ENCODE measurements around the gene BBS5.

BBS5 gene

GRCh38 chr2:169462896-169463695 is 16.2 kb upstream of the BBS5 start:
- no peaks in the 10 kb centered on the region for H3K79me2 ChIP-seq (ENCODE audit: insufficient read depth, low read length)
- H3K9me3 ChIP-seq (ENCODE audit: insufficient read depth, low read length) = no peaks in the 10 kb centered on the region
- no peaks in the 10 kb centered on the region for H3K36me3 ChIP-seq (ENCODE audit: low read length)
- no peaks in the 10 kb centered on the region for H3K27me3 ChIP-seq (ENCODE audit: low read length)
- peaks cover 6% of the 10 kb centered on the region for H3F3A ChIP-seq (ENCODE audit: insufficient read depth)
- no peaks in the 10 kb centered on the region for H3K9me2 ChIP-seq (replicated peaks; ENCODE audit: insufficient read depth, low read length)
- TF ChIP-seq EZH2phosphoT487 (conservative IDR thresholded peaks at IDR 0.05; ENCODE audit: low read length) (no peak), CTCF (IDR thresholded peaks at IDR 0.05; ENCODE audit: insufficient read depth, low read length, poor library complexity, severe bottlenecking) (no peak)
- H3K9ac ChIP-seq (ENCODE audit: low read length) = no peak overlapping the region
- H3K4me3 ChIP-seq (ENCODE audit: insufficient read depth, low read length, poor library complexity, severe bottlenecking) = no peak overlapping the region
- no peak overlapping the region for H2AFZ ChIP-seq (ENCODE audit: low read depth, low read length, severe bottlenecking)
- no peak overlapping the region for H3K4me2 ChIP-seq (ENCODE audit: low read depth, low read length, poor library complexity, severe bottlenecking)
- no peaks in the 10 kb centered on the region for H4K20me1 ChIP-seq (ENCODE audit: low read depth, low read length)
- H3K27ac ChIP-seq (ENCODE audit: low read depth, low read length) = no peak overlapping the region

- Histone ChIP-seq H3K9me3 (ENCODE audit: insufficient read depth, low read length) (no peaks in the 10 kb centered on the region), H3K79me2 (ENCODE audit: insufficient read depth, low read length) (no peaks in the 10 kb centered on the region), H3K4me3 (ENCODE audit: insufficient read depth, low read length, poor library complexity, severe bottlenecking) (no peak overlapping the region), H3K27me3 (ENCODE audit: low read length) (no peaks in the 10 kb centered on the region), H3K36me3 (ENCODE audit: low read length) (no peaks in the 10 kb centered on the region), H2AFZ (ENCODE audit: low read depth, low read length, severe bottlenecking) (no peak overlapping the region), H4K20me1 (ENCODE audit: low read depth, low read length) (no peaks in the 10 kb centered on the region), H3F3A (ENCODE audit: insufficient read depth) (peaks cover 13% of the 10 kb centered on the region), H3K4me2 (ENCODE audit: low read depth, low read length, poor library complexity, severe bottlenecking) (no peak overlapping the region), H3K9ac (ENCODE audit: low read length) (no peak overlapping the region), H3K27ac (ENCODE audit: low read depth, low read length) (no peak overlapping the region), H3K9me2 (replicated peaks; ENCODE audit: insufficient read depth, low read length) (no peaks in the 10 kb centered on the region)
- TF ChIP-seq CTCF (IDR thresholded peaks at IDR 0.05; ENCODE audit: insufficient read depth, low read length, poor library complexity, severe bottlenecking) (no peak), EZH2phosphoT487 (conservative IDR thresholded peaks at IDR 0.05; ENCODE audit: low read length) (no peak)
Observed at GRCh38 chr2:169464466-169464865, 14.8 kb upstream of the BBS5 start.

- Histone ChIP-seq H3K79me2 (ENCODE audit: insufficient read depth, low read length) (no peaks in the 10 kb centered on the region), H3K4me3 (ENCODE audit: insufficient read depth, low read length, poor library complexity, severe bottlenecking) (no peak overlapping the region), H2AFZ (ENCODE audit: low read depth, low read length, severe bottlenecking) (no peak overlapping the region), H3F3A (ENCODE audit: insufficient read depth) (peaks cover 13% of the 10 kb centered on the region), H3K9ac (ENCODE audit: low read length) (no peak overlapping the region), H3K27ac (ENCODE audit: low read depth, low read length) (no peak overlapping the region), H3K36me3 (ENCODE audit: low read length) (no peaks in the 10 kb centered on the region), H3K27me3 (ENCODE audit: low read length) (no peaks in the 10 kb centered on the region), H3K9me2 (replicated peaks; ENCODE audit: insufficient read depth, low read length) (no peaks in the 10 kb centered on the region), H4K20me1 (ENCODE audit: low read depth, low read length) (no peaks in the 10 kb centered on the region), H3K4me2 (ENCODE audit: low read depth, low read length, poor library complexity, severe bottlenecking) (no peak overlapping the region), H3K9me3 (ENCODE audit: insufficient read depth, low read length) (no peaks in the 10 kb centered on the region)
- TF ChIP-seq CTCF (IDR thresholded peaks at IDR 0.05; ENCODE audit: insufficient read depth, low read length, poor library complexity, severe bottlenecking) = no peak
- no peak for TF ChIP-seq EZH2phosphoT487 (conservative IDR thresholded peaks at IDR 0.05; ENCODE audit: low read length)
Observed at GRCh38 chr2:169464882-169465281, 14.4 kb upstream of the BBS5 start.

Measured in SU-DHL-6 (cell line).